SK-N-SH (cell line): ENCODE results near the gene ASZ1.

ENCODE experiments used
- CTCF ChIP-seq: fragments of 200-600 bp; sonication (generic); IDR thresholded peaks from 2 replicates; pipeline ENCODE4 v1.6.1; 2017; ENCODE audit warnings: antibody characterized with exemption, mild to moderate bottlenecking, moderate library complexity
- ELF1 ChIP-seq: IDR thresholded peaks from 2 replicates; pipeline ENCODE4 v1.4.0; 2012
- EP300 ChIP-seq, 2 experiments: IDR thresholded peaks; 2 replicates each; pipeline versions ENCODE4 v1.4.0 to v1.6.1; 2012; ENCODE audit warnings: borderline replicate concordance in 1 of 2, low read depth in 1 of 2, low read length in 1 of 2
- EZH2phosphoT487 ChIP-seq: fragments of 200-600 bp; sonication (generic); IDR thresholded peaks from 2 replicates; pipeline ENCODE4 v1.6.1; 2017; ENCODE audit warnings: low read depth, mixed run types, mild to moderate bottlenecking, antibody characterized with exemption, moderate library complexity, borderline replicate concordance
- FOXJ3 ChIP-seq: sonication (generic); formaldehyde crosslinking; IDR thresholded peaks from 2 replicates; pipeline ENCODE4 v1.5.1; 2020; ENCODE audit warnings: mild to moderate bottlenecking, missing genetic modification reagents
- MAX ChIP-seq: IDR thresholded peaks from 2 replicates; pipeline ENCODE4 v1.4.0; 2012; ENCODE audit warnings: low read depth
- POLR2AphosphoS5 ChIP-seq: IDR thresholded peaks from 2 replicates; pipeline ENCODE4 v1.6.1; 2012; ENCODE audit warnings: low read depth, low read length
- REST ChIP-seq: IDR thresholded peaks from 2 replicates; pipeline ENCODE4 v1.6.1; 2012; ENCODE audit warnings: mild to moderate bottlenecking, low read depth, low read length, moderate library complexity

- no peak for TF ChIP-seq POLR2AphosphoS5
- TF ChIP-seq MAX: no peak
- TF ChIP-seq CTCF: no peak
- TF ChIP-seq EP300 (IDR thresholded peaks at IDR 0.05; ENCODE audit: borderline replicate concordance in 1 of 2, low read depth in 1 of 2, low read length in 1 of 2): no peak
- no peak for TF ChIP-seq REST
- no peak for TF ChIP-seq ELF1
- no peak for TF ChIP-seq EZH2phosphoT487
- no peak for TF ChIP-seq FOXJ3 (CRISPR knock-in tag)
Observed at GRCh38 chr7:117347480-117347879, 79.8 kb downstream of the ASZ1 start.
